Neuronal stem cell (in vitro differentiated cells): ENCODE results near the gene DYNLRB2.

Experiments used
- DNase-seq: peaks from one replicate; pipeline ENCODE4 v3.0.0-alpha.2; 2013; ENCODE audit warnings: low spot score
- H2AFZ ChIP-seq: one replicate; pipeline ENCODE4 v1.6.1; 2013; ENCODE audit warnings: mild to moderate bottlenecking, low read length, inconsistent platforms
- H2AK5ac ChIP-seq: 2 replicates; pipeline ENCODE4 v1.6.1; 2013; ENCODE audit warnings: low read depth, mild to moderate bottlenecking, inconsistent platforms, low read length, moderate library complexity, mixed read lengths
- H2BK120ac ChIP-seq: 2 replicates; pipeline ENCODE4 v1.6.1; 2013; ENCODE audit warnings: low read depth, mild to moderate bottlenecking, inconsistent platforms, low read length, moderate library complexity, mixed read lengths
- H2BK12ac ChIP-seq: one replicate; pipeline ENCODE4 v1.6.1; 2013; ENCODE audit warnings: low read length, inconsistent platforms
- H2BK15ac ChIP-seq: 2 replicates; pipeline ENCODE4 v1.6.1; 2013; ENCODE audit warnings: mild to moderate bottlenecking, low read length, inconsistent platforms, mixed read lengths
- H2BK5ac ChIP-seq: one replicate; pipeline ENCODE4 v1.6.1; 2013; ENCODE audit warnings: inconsistent platforms, mild to moderate bottlenecking, low read length, moderate library complexity
- H3K14ac ChIP-seq: one replicate; pipeline ENCODE4 v1.6.1; 2013; ENCODE audit warnings: low read length, inconsistent platforms
- H3K18ac ChIP-seq: 2 replicates; pipeline ENCODE4 v1.6.1; 2013; ENCODE audit warnings: low read length, inconsistent platforms
- H3K23ac ChIP-seq: 2 replicates; pipeline ENCODE4 v1.6.1; 2013; ENCODE audit warnings: low read depth, mild to moderate bottlenecking, mixed read lengths, low read length, inconsistent platforms; ENCODE audit not compliant: poor library complexity
- H3K27ac ChIP-seq: replicated peaks from 3 replicates; pipeline ENCODE4 v1.5.1; 2013; ENCODE audit warnings: low read length, inconsistent platforms
- H3K27me3 ChIP-seq, 3 experiments: 2 replicates each; pipeline ENCODE4 v1.6.1; 2013; ENCODE audit warnings: low read length in 3 of 3, mild to moderate bottlenecking in 2 of 3, inconsistent platforms in 1 of 3, low read depth in 1 of 3, mixed read lengths in 1 of 3, moderate library complexity in 1 of 3; ENCODE audit not compliant: control insufficient read depth in 3 of 3, insufficient read depth in 3 of 3
- H3K36me3 ChIP-seq, 2 donors: replicated peaks in 1 of 2; 2 replicates each; pipeline ENCODE4 v1.6.1; 2013; ENCODE audit warnings: low read length in 2 of 2; ENCODE audit not compliant: control insufficient read depth in 2 of 2, insufficient read depth in 2 of 2
- H3K4ac ChIP-seq: 2 replicates; pipeline ENCODE4 v1.6.1; 2013; ENCODE audit warnings: inconsistent platforms, mild to moderate bottlenecking, low read length, moderate library complexity
- H3K4me1 ChIP-seq, 2 donors: 1 replicate in 1 of 2; 2 replicates in 1 of 2; pipeline ENCODE4 v1.6.1; 2013; ENCODE audit warnings: low read length in 2 of 2, low read depth in 1 of 2; ENCODE audit not compliant: control insufficient read depth in 2 of 2, insufficient read depth in 1 of 2
- H3K4me2 ChIP-seq: one replicate; pipeline ENCODE4 v1.6.1; 2013; ENCODE audit warnings: mild to moderate bottlenecking, low read length, inconsistent platforms; ENCODE audit not compliant: insufficient read depth, poor library complexity, severe bottlenecking
- H3K4me3 ChIP-seq, 2 donors: 2 replicates each; pipeline ENCODE4 v1.5.1; 2013; ENCODE audit warnings: low read length in 2 of 2, mild to moderate bottlenecking in 2 of 2, inconsistent platforms in 1 of 2, moderate library complexity in 1 of 2
- H3K79me1 ChIP-seq: one replicate; pipeline ENCODE4 v1.6.1; 2013; ENCODE audit warnings: low read depth, mild to moderate bottlenecking, inconsistent platforms, low read length, moderate library complexity
- H3K9ac ChIP-seq: one replicate; pipeline ENCODE4 v1.6.1; 2013; ENCODE audit warnings: mild to moderate bottlenecking, low read depth, low read length, inconsistent platforms; ENCODE audit not compliant: poor library complexity
- H3K9me3 ChIP-seq, 2 donors: replicated peaks in 1 of 2; 2 replicates each; pipeline versions ENCODE3 to v1.6.1; 2013; ENCODE audit warnings: low read length in 2 of 2, mild to moderate bottlenecking in 2 of 2, inconsistent platforms in 1 of 2, low read depth in 1 of 2, mixed read lengths in 1 of 2, moderate library complexity in 1 of 2; ENCODE audit not compliant: control insufficient read depth in 2 of 2, insufficient read depth in 1 of 2
- H4K8ac ChIP-seq: one replicate; pipeline ENCODE4 v1.6.1; 2013; ENCODE audit warnings: low read depth, mild to moderate bottlenecking, inconsistent platforms, low read length, moderate library complexity
- H4K91ac ChIP-seq: one replicate; pipeline ENCODE4 v1.6.1; 2013; ENCODE audit warnings: low read length, low read depth, mild to moderate bottlenecking, inconsistent platforms; ENCODE audit not compliant: poor library complexity
- WGBS, 2 donors: extraction: QIAGEN DNeasy Blood & Tissue Kit; methylation state at CpG; one replicate each; pipeline ENCODE4 v1.1.7; 2013; ENCODE audit warnings: missing lambda C conversion rate in 2 of 2, mixed read lengths in 1 of 2; ENCODE audit not compliant: insufficient read length in 2 of 2, insufficient replicate concordance in 1 of 2; ENCODE audit errors: extremely low coverage in 2 of 2; 5-methylcytosine and 5-hydroxymethylcytosine counted together

Gene DYNLRB2

DNA sequence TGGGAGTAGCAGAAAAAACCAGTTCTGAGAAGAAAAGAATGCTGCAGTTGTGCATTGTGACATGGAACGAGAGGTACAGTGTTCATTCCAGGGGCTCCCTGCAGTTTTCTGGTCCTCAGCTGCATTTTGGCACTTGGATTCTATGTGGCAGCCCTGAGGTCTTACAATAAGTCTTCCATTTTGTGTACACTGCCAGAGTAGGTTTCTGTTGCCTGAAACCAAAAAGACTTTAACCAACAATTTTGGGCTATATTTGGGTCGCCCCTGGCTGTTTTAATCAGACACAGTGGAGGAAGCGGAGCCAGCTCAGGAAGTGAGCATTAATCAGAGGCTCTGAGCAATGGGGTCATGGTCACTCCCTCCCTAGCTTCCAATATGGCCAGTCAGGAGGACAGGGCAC, 15.7 kb downstream of the DYNLRB2 start:
- Histone ChIP-seq H3K4me2 (no peak overlapping the region), H2AFZ (no peak overlapping the region), H2AK5ac (no peak overlapping the region), H3K14ac (no peak overlapping the region), H2BK120ac (no peak overlapping the region), H3K23ac (no peak overlapping the region), H3K9me3 (no peaks in the 10 kb centered on the region), H3K36me3 (no peaks in the 10 kb centered on the region), H3K4me3 (no peak overlapping the region), H2BK5ac (no peak overlapping the region), H3K18ac (no peak overlapping the region), H2BK15ac (no peak overlapping the region), H3K79me1 (no peaks in the 10 kb centered on the region), H3K4me1 (no peaks in the 10 kb centered on the region), H4K91ac (no peak overlapping the region), H4K8ac (no peak overlapping the region), H2BK12ac (no peak overlapping the region), H3K27me3 (no peaks in the 10 kb centered on the region), H3K4ac (no peak overlapping the region), H3K27ac (no peak overlapping the region), H3K9ac (no peak overlapping the region)
- no peak for DNase-seq
- no CpG with 5 or more reads among the region's 3 CpGs for WGBS, 2 donors

DNA sequence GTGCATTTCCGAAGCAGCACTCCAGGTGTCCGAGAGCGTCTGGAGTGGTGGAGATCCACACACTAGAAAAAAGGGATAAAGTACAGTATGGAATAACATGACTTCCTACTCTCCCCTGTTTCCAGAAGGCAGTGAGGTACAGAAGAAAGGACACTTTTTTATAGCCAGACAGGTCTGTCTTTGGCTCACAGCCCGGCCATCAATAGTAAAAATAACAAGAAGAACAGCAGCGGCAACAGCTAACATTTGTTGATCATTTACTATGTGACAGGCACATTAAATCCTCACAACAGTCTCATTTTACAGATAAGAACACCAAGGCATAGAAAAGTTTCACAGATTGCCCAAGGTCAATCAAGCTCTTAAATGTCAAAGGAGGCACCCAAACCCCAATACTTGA, 16.2 kb downstream of the DYNLRB2 start:
- H2BK5ac ChIP-seq: no peak overlapping the region
- no peak overlapping the region for H2BK12ac ChIP-seq
- no peak overlapping the region for H3K23ac ChIP-seq
- no peak overlapping the region for H2BK120ac ChIP-seq
- H3K36me3 ChIP-seq: no peaks in the 10 kb centered on the region
- no peak overlapping the region for H3K9ac ChIP-seq
- no peak overlapping the region for H2AFZ ChIP-seq
- no peaks in the 10 kb centered on the region for H3K79me1 ChIP-seq
- no peak overlapping the region for H2AK5ac ChIP-seq
- H3K18ac ChIP-seq: no peak overlapping the region
- H3K4ac ChIP-seq: no peak overlapping the region
- H3K4me1 ChIP-seq: no peaks in the 10 kb centered on the region
- no peak overlapping the region for H3K4me3 ChIP-seq
- no peak overlapping the region for H4K91ac ChIP-seq
- DNase-seq: no peak
- no peak overlapping the region for H3K14ac ChIP-seq
- H4K8ac ChIP-seq: no peak overlapping the region
- H3K4me2 ChIP-seq: no peak overlapping the region
- H3K9me3 ChIP-seq: no peaks in the 10 kb centered on the region
- no peak overlapping the region for H2BK15ac ChIP-seq
- no peaks in the 10 kb centered on the region for H3K27me3 ChIP-seq
- no CpG with 5 or more reads among the region's 5 CpGs for WGBS, 2 donors
- no peak overlapping the region for H3K27ac ChIP-seq

GRCh38 chr16:80559369-80559768, 18.6 kb downstream of the DYNLRB2 start:
- Histone ChIP-seq H3K36me3 (no peaks in the 10 kb centered on the region), H3K4me1 (no peaks in the 10 kb centered on the region), H2BK5ac (no peak overlapping the region), H3K9me3 (no peaks in the 10 kb centered on the region), H2BK15ac (no peak overlapping the region), H2BK120ac (no peak overlapping the region), H3K27me3 (no peaks in the 10 kb centered on the region), H2AFZ (no peak overlapping the region), H2AK5ac (no peak overlapping the region), H3K4me2 (no peak overlapping the region), H2BK12ac (no peak overlapping the region), H3K27ac (no peak overlapping the region), H3K18ac (no peak overlapping the region), H3K9ac (no peak overlapping the region), H3K23ac (no peak overlapping the region), H4K8ac (no peak overlapping the region), H3K14ac (no peak overlapping the region), H3K4me3 (no peak overlapping the region), H3K4ac (no peak overlapping the region), H3K79me1 (no peaks in the 10 kb centered on the region), H4K91ac (no peak overlapping the region)
- WGBS, 2 donors: no CpG with 5 or more reads among the region's 4 CpGs
- no peak for DNase-seq

DNA sequence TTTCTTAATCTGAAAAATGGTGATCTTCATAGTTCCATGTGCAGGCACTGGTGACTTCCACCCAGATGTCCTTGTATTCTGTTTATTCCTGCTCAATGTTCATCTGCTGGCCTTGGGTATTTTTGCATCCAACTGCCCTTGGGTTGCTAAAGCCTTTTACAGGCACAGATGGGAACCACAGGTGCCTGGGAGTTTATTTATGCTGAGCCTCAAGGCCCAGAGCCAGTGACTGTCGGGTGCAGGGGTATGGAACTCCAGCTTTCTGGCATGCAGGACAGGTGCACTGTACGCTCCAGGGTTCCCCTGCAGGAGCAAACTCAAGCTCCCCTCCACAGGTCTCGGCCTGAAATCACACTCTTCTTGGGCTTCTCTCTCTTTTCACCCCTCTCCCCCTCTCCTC, 22.3 kb downstream of the DYNLRB2 start:
- no peak overlapping the region for H3K4me3 ChIP-seq
- H3K27ac ChIP-seq: no peak overlapping the region
- H3K9ac ChIP-seq: no peak overlapping the region
- no peaks in the 10 kb centered on the region for H3K36me3 ChIP-seq
- no peak overlapping the region for H2BK12ac ChIP-seq
- no peak overlapping the region for H2AK5ac ChIP-seq
- WGBS, 2 donors: no CpG with 5 or more reads among the region's 3 CpGs
- H3K79me1 ChIP-seq: no peaks in the 10 kb centered on the region
- no peak overlapping the region for H3K14ac ChIP-seq
- H3K27me3 ChIP-seq: no peaks in the 10 kb centered on the region
- H3K18ac ChIP-seq: no peak overlapping the region
- no peak overlapping the region for H2AFZ ChIP-seq
- no peak overlapping the region for H3K4ac ChIP-seq
- H2BK15ac ChIP-seq: no peak overlapping the region
- no peak overlapping the region for H2BK120ac ChIP-seq
- no peak overlapping the region for H4K8ac ChIP-seq
- no peak overlapping the region for H4K91ac ChIP-seq
- no peak overlapping the region for H3K23ac ChIP-seq
- H2BK5ac ChIP-seq: no peak overlapping the region
- no peak for DNase-seq
- no peaks in the 10 kb centered on the region for H3K4me1 ChIP-seq
- H3K9me3 ChIP-seq: no peaks in the 10 kb centered on the region
- no peak overlapping the region for H3K4me2 ChIP-seq
